GM23248 (cell line): ENCODE measurements around the gene BTN1A1.

Experiments
- EZH2 ChIP-seq: fragments of 200-600 bp; sonication (generic); IDR thresholded peaks from 2 replicates; pipeline ENCODE4 v1.6.1; 2018; ENCODE audit warnings: antibody characterized with exemption, mild to moderate bottlenecking; ENCODE audit not compliant: insufficient read depth, poor library complexity, severe bottlenecking
- EZH2phosphoT487 ChIP-seq: fragments of 200-600 bp; sonication (generic); IDR thresholded peaks from 2 replicates; pipeline ENCODE4 v1.6.1; 2018; ENCODE audit warnings: antibody characterized with exemption, moderate library complexity, mild to moderate bottlenecking, low read depth; ENCODE audit not compliant: insufficient read depth

- TF ChIP-seq EZH2 (no peak), EZH2phosphoT487 (no peak)
Measured at GRCh38 chr6:26519359-26519758, 19.3 kb downstream of the BTN1A1 start.
